Esophagus mucosa (tissue), 1 donor: ENCODE measurements around the gene SLC34A2. TPM values are rescaled to one million over a fixed set of nuclear protein-coding genes. Genes with fewer than 3 reads are reported as not detected.
"Not testable (repeated sequence)": the region's sequence is repeated elsewhere in the genome, so short reads cannot be mapped to it uniquely, and the experiment has no call there.

Source experiments
- ATAC-seq: fragments of 200-7000 bp; cut with Tn5 transposase; one replicate; pipeline ENCODE4 v1.9.1; 2020
- total RNA-seq: library from RNA; stranded (reverse); gene quantifications from one replicate; pipeline ENCODE4 v1.2.4, GENCODE V29; 2023
- donor health status: DM: yes; HTN: yes; CAD: no.

Gene SLC34A2, protein sequence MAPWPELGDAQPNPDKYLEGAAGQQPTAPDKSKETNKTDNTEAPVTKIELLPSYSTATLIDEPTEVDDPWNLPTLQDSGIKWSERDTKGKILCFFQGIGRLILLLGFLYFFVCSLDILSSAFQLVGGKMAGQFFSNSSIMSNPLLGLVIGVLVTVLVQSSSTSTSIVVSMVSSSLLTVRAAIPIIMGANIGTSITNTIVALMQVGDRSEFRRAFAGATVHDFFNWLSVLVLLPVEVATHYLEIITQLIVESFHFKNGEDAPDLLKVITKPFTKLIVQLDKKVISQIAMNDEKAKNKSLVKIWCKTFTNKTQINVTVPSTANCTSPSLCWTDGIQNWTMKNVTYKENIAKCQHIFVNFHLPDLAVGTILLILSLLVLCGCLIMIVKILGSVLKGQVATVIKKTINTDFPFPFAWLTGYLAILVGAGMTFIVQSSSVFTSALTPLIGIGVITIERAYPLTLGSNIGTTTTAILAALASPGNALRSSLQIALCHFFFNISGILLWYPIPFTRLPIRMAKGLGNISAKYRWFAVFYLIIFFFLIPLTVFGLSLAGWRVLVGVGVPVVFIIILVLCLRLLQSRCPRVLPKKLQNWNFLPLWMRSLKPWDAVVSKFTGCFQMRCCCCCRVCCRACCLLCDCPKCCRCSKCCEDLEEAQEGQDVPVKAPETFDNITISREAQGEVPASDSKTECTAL
- total RNA-seq: 4.9 TPM

DNA sequence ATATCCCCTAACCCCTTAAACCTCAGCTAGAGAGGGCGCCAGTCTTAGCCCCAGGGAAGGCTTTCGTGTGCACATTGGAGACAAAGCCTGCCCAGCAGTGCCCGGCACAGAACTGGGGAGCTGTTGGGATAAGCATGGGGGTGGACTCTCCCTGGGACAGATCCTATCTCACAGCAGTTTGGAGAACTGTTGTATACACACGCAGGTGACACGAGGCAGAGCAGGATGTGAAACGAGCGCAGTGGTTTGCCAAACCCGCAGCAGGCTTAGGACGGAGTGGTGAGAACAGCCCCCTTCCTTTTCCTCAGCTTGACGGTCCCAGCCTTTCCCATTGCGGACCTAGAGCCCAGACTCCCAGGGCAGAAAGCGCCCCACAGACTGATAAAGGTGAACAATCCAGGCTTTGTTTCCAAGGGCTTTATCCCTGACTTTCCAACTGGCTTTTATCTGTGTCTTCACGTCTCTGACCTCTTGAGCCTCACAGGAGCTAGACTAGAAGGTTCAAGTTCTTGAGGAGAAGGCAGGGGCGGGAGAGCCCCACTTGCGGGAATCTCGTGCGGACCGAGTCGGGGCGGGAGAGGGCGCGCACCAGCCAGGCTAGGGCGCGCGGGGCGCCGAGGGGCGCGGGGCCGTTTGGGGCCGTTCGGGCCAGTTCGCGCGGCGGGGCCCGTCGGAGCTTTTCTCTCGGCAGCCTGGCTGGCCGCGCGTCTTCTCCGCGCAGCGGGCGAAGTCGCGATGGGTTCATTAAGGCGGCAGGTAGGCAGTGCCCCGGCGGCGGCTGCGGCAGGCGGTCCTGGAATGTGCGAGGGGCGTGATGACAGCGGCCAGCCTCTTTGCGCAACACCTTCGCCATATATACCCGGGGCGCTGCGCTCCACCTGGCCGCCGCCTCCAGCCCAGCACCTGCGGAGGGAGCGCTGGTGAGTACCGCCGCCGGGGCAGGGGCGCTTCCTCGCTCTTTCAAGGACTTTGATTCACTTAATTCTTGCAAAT lies at the start of gene SLC34A2:
TSS of gene SLC34A2 (plus strand) at position 881 of the 993 bp plus-strand sequence. CDS start 6,650 bp downstream, outside the sequence.
- peak; percentile 64 for ATAC-seq

DNA sequence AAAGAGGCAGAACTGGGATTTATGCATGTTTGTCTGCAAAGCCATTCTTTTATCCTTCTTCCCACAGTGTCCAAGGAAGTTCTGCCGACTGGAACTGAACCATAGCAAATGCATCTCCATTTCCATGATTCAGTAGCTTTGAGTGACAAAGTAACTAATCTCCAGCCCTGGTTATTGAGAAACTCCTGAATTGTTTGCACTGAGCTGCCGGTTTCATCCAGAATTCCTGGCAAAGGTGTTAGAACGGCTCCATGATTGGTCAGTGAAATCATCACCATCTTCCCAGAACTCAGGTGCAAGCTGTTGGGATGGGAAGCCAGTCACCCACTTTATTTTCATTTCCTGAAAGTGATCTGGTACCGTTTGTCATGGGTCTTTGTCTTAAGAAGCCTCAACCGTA lies 47.0 kb upstream of the SLC34A2 start:
- ATAC-seq: peak; percentile 69

DNA sequence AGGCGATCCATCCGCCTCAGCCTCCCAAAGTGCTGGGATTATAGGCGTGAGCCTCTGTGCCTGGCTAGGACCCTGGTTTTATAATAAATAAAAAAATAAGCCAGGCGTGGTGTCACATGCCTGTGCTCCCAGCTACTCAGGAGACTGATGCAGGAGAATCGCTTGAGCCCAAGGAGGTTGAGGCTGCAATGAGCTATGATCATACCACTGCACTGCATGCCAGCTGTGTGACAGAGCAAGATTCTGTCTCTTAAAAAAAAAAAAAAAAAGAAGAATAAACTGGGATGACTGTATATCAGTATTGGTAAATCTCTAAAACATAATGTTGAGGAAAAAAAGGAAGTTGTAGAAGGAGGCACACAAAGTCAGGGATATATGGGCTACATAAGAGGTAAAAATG lies 45.7 kb upstream of the SLC34A2 start:
- no peak for ATAC-seq

DNA sequence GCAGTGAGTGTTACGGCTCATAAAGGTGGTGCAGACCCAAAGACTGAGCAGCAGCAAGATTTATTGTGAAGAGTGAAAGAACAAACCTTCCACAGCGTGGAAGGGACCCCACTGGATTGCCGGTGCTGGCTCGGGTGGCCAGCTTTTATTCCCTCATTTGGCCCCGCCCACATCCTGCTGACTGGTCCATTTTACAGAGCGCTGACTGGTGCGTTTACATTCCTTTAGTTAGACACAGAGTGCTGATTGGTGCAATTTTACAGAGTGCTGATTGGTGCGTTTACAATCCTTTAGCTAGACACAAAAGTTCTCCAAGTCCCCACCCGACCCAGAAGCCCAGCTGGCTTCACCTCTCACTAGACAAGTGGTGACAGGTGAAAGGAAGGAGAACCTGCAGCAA lies 42.0 kb upstream of the SLC34A2 start:
- ATAC-seq: not testable (repeated sequence)

DNA sequence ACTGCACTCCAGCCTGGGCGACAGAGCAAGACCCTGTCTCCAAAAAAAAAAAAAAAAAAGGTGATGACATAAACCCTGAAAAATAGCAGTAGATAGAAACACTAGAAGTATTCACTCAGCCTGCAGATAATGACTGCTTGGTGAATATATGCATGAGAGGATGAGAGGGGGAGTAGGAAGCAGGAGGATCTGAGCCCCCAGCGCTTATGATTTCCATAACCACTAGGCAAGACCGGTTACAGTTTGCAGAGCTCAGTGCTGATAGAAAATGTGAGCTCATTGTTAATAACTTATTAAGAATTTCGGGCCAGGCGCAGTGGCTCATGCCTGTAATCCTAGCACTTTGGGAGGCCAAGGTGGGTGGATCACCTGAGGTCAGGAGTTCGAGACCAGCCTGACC lies 40.8 kb upstream of the SLC34A2 start:
- no peak for ATAC-seq

DNA sequence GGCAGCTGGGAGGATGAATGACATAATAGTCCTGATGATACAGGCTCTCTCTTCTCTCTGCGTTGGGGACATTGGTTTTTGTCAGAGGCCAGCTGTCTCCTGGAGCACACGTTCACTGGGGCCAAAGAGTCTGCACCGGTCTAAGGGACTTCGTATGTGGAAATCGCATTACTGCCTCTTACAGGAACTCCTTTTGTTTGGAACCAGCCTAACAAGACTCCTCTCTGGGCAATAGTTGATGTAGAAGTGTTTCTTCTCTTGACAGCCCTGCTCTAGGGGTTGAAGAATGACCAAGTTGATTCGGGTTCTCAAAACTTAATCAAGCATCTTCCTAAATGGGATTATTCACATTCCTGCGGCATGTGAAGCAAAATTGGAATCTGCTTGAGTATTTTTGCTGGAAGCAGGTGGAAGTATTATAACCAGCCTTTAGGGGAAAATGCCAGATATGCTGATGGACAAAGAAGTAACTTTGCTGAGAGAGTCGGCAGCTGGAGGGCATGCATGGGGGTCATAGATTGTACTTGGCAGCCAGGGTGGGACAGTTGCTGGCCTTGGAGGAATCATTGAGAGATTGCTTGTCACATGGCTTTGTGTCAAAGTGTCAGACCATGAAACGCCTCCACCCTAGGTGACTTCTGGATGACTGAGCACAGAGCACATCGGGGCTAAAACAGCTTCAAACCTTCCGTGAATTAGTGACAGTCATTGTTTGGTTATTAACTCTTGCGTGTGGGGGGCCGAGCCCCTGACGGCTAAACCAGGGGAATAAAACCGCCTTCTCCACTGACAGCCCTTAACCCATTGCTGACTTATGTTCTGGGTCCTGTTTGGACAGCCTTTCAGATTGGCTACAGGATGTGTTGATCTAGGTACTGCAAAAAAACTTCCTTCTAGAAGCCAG lies 34.4 kb upstream of the SLC34A2 start:
- peak; percentile 35 for ATAC-seq

DNA sequence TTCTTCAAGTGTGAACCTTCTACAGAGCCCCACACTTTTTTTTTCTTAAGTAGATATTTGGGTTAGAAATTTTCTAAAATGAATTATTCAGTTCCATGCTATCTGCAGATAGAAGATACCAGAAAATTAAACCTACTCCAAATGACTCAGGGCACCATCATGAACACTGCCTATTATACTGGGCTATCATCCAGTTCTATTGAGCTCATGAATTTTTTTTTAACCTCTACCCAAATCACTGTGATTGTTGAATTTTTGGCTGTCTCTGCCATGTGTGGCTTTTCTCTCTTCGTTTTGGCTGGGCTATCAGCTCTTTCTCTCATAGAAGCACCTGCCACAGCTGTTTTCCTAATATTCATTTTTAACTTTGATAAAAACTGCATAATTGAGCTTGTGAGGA lies 31.0 kb upstream of the SLC34A2 start:
- no peak for ATAC-seq

DNA sequence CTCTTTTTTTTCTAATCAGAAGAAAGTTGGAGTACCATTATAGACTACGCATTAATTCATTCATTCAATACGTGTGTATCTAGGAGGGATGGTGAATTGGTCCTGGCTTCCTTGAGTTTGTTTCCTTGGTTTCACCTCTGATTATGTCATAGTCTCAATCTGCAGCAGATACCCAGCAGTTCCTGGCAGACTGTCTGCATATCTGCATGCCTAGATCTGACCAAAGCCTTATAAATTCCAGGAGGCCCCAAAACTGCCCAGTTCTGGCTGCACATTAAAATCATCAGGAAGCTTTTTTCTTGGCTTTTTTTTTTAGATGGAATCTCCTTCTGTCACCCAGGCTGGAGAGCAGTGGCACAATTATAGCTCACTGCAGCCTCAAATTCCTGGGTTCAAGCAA lies 27.2 kb upstream of the SLC34A2 start:
- ATAC-seq: no peak

DNA sequence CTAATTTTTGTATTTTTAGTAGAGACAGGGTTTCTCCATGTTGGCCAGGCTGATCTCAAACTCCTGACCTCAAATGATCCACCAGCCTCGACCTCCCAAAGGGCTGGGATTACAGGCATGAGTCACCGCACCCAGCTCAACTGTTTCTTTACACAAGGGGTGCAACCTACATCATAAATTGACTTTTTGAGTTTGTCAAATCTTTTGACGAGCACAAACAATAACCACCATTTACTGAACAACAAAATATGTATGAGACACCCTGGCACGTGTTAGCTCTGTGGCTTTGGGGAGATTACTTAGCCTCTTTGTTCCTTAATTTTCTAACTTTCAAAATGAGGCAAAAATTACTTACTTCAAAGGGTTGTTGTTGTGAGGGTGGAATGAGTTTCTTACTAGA lies 23.5 kb upstream of the SLC34A2 start:
- peak; percentile 89 for ATAC-seq

DNA sequence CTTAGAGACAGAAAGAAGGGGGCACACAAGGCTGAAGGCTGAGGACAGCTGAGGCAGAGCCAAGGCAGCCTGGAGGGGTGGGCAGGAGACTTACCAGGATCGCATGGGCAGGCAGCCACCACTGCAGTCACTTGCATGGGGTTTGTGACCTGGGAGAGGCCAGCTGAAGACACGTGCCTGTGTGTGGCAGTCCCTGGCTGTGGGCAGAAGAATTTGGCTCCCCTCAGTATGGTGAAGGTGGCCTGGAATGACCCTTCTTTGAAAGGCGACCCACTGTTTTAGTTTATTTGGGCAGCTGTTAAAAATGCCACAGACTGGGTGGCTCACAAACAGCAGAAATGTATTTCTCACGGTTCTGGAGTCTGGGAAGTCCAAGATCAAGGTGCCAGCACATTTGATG lies 22.1 kb upstream of the SLC34A2 start:
- no peak for ATAC-seq

DNA sequence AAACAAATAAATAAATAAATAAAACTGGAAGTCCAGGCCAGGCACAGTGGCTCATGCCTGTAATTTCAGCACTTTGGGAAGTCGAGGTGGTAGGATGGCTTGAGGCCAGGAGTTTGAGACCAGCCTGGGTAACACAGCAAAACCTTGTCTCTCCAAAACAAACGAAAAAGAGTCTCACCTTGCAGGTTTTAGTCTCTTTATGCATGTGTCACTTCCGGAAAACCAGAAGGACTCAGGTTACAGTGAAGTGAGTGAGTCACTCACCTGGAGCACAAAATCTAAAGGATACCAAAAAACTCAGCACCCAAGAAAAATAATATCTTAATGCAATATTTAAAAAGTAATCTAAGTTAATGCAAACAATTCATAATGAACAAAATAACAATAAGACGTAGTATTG lies 20.1 kb upstream of the SLC34A2 start:
- ATAC-seq: peak; percentile 68

DNA sequence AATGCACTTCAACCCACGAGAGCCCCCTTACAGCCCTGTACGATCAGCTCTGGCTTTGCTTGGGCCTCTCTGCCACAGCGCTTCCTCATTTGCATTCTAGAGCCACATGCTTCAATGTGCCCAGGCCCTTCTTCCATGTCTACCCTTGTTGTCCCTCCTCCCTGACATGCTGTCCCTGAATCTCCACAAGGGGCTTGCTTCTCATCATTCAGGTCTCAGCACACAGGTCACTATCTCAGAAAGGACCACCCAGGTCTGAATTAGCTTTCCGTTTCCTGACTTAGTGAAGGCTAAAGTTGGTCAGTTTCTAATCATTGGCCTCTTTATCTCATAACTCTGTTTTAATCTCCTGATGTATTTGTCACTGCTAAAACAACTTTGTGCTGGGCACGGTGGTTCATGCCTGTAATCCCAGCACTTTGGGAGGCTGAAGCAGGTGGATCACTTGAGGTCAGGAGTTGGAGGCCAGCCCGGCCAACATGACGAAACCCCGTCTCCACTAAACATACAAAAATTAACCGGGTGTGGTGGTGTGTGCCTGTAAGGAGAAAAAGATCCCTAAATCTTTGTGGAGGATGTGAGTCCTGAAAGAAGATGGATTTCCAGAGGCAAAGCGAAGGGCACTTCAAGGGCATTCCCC lies 17.9 kb upstream of the SLC34A2 start:
- no peak for ATAC-seq

DNA sequence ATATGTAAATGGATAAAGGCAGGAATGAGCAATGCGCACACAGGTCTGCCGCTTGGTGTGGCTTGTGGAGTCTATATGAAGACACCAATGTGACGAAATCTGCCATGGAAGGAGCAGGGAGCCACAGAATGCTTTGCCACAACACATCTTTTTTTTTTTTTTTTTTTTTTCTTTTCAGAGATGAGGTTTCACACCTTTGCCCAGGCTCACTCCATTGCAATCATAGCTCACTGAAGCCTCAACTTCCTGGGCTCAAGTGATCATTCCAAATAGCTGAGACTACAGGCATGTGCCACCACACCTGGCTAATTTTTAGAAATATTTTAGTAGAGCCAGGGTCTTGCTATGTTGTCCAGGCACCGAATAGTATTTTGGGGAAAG lies 17.4 kb upstream of the SLC34A2 start:
- no peak for ATAC-seq

DNA sequence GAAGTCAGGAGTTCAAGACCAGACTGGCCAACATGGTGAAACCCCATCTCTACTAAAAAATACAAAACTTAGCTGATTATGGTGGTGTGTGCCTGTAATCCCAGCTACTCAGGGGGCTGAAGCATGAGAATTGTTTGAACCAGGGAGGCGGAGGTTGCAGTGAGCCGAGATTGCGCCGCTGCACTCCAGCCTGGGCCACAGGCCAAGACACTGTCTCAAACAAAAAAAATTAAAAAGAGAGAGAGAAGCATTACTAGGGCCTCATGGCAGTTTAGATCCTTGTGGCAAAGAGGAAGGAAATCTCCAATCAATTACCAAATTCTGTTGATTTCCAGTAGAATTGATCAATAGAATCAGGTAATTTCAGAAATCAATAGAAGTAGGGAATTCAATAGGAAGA lies 16.8 kb upstream of the SLC34A2 start:
- no peak for ATAC-seq

DNA sequence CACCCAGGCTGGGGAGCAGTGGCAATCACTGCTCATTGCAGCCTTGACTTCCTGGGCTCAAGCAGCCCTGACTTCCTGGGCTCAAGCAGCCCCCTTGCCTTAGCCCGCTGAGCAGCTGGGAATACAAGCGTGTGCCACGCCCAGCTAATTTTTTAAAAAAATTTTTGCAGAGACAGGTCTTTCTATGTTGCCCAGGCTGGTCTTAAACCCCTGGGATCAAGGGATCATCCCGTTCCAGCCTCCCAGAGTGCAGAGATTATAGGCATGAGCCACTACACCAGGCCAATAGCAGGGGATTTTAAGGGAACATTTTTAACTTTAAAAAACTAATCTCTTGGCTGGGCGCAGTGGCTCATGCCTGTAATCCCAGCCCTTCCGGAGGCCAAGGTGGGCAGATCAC lies 5.3 kb upstream of the SLC34A2 start:
- no peak for ATAC-seq

DNA sequence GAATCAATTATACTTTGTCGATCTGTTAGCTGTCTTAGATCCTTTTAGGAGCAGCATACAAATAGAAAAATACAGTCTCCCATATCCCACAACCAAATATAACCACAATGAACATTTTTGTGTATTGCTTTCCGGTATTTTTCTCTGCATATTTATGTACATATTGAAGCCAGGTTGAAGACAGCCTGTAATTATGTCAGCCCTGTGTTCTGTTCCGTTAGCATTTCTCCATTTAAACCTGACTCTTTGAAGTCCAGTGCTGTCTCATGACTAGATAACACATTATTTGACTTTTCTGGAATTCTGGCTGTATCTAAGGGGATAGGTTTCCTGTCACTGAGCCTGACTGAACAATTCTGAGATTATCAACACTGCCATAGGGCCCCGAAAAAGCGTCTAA lies 4.0 kb upstream of the SLC34A2 start:
- ATAC-seq: no peak

DNA sequence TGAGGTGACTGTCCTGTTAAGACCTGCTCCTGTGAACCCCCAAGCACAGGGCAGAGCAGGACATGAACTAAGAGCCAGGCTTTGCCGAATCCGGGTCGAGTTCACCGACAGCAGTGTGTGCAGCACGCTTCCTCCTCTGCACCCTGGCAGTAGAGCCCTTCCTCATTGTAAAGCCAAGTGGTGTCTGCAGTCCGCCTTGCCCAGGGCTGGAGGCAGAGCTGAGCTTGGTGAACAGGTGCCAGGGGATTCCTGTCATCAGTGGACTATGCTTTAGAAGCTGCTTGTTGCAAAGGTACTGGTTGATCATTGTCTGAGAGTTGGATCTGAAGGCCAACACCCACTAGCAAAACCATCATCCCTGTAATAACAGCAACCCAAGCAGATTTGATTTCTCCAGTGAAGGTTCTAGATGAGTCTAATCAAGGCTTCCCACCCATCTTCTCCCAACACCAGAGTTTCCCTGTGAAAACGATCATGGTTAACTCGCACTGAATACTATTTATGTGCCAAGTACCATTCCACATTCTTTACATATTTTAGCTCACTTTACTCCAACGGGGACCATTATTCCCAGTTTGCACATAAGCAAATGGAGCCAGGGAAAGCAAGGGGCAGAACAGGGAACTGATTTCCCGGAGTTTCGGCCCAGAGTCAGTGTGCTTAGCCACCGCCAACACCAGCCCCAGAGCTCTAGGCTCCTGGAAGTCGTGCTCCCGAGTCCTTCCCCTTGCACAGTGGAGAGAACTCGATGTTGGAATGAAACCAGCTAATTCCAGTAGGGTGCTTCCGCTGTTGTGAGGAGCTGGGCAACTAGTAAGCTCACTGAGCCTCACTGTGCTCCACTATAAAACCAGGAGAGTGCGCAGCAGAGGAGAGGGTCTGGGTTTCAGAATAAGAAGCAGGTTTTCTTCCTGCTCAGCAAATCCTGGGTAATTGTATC lies 1.4 kb upstream of the SLC34A2 start:
- ATAC-seq: peak; percentile 31

DNA sequence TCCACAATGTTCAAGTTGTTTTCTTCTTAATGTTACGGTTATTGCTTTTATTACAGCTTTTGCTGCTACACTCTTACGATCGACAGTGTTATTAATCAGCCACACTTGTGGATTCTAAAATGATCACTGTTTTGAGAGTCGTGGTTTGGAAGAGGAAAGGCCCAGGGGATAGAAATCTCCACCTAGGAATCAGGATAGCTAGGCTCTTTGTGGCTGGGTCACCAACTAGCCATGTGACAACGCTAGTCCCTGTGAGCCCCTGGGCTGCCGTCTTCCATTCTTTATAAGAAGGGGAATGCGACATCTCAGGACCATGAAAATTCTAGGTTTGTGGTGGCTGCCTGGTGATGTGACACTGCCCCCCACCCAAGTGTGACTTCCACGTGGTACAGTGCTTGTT lies 380 bp downstream of the SLC34A2 start:
- no peak for ATAC-seq

DNA sequence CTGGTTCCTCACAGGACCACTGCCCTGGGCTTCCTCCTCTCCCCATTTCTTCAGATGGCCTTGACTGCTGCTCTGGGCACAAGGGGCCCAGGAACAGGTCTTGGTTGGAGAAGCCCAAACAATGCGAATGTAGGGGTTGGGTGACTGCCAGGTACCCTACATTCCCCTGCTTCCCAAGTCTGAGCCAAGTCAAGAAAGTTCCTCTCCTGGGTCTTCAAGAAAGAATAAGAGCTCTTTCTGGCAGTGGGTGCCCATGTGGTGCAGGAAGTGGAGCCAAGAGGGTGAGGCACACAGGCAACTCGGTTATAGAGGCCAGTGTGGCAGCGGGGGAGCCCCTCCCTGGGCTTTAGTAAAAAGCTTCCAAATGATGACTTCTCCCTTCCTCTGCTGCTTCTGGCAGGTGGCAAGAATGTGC lies 2.7 kb downstream of the SLC34A2 start:
- no peak for ATAC-seq

DNA sequence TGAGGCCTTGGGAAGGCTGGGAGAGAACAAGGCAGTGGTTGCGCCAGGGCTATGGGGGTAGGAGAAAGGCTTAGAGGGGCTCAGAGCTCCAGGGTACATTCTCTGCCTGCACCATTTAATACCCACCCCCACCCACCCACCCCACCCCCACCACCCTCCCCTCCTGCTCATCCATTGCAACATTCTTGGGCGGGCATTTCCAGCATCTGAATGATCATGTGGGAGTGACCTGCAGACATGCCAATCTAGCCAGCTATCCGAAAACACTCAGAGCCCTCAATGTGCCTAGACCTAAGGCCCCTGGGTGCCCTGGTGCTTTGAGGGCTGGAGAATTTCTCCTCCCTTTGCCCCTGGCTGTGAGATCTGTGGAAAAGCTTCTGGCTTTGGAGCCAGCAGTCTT lies 3.1 kb downstream of the SLC34A2 start:
- no peak for ATAC-seq
